ENCODE data around the gene ZDHHC14.

ZDHHC14 gene

DNA sequence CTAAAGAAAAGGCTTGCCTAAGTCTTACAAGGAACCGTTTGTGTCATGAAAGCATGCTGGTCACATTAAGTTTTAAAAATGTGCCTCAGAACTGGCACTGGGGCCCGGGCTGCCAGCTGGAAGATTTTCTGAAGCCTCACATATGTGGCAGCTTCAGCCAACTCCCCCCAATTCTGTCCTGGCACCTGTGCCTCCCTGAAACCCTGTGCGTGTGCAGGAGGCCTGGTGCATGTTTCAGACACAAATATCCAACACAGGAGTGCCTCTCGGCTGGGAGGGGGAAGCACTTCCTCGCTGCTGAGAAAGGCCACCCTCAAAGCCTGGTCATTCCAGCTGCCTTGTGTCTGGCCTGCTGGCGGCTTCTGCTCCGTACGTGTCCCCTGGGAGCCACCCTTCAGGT, 253.6 kb downstream of the ZDHHC14 start:
- DNase-seq = no peak

DNA sequence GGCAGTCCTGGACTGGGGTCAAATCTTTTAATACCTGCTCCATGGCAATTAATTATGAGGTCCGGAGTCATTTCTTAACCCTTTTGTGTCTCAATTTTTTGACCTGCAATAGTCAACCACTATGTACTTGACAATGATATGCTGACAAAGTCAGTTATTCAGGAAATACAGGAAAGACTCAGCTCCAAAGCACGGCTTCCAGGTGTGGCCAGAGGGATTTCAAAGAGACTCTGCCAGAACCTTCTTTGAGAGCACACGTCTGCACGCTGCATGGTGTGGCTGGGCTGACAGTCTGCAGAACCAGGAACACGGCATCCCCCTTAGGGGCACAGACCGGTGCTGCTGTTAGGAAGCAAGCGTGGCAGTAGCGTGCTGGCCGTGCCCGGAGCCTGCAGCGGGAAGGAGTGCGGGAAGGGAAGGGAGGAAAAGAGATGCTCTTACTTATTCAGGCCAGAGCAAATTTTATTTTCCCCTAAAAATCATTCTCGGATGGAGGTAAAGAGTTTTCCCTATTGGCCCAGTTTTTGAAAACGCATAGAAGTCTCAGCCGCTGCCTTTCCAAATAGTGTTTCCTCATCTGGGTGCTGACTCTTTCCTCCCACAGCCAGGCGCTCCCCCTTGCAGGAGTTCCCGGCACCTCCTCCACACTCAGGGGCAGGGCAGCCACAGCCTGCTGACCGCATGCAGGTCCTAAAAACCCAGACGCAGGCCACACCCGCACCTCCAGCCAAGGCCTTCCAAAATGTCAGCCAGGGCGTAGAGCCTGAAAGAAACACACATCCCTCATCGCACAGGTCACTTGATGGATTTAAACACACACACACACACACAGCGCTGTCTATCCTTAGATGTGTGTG, 254.6 kb downstream of the ZDHHC14 start:
- no peak for DNase-seq

DNA sequence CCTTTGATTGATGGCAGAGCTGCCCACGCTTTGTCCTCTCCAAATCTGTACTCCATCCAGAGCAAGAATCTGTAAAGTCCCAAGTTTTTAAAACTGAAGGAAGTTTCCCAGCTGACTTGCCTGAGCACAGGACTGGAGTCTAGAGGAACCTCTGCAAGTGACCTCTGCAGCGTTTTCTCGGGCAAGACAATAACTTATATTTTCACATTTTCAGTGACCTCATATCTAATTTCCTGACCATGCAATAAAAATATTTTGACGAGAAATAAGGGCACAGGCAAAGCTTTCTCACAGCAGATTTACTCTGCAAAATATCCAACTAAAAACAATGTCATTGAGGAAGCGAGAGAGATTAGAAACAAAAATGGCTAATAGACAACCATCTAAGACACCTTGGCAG, 256.5 kb downstream of the ZDHHC14 start:
- DNase-seq = no peak

GRCh38 chr6:157637941-157638662, 257.1 kb downstream of the ZDHHC14 start:
- DNase-seq = no peak

GRCh38 chr6:157638779-157639178, 257.8 kb downstream of the ZDHHC14 start:
- DNase-seq = no peak

- DNase-seq = no peak
Observed at GRCh38 chr6:157640746-157641451, 259.9 kb downstream of the ZDHHC14 start.

- no peak for DNase-seq
Observed at GRCh38 chr6:157641837-157642236, 260.8 kb downstream of the ZDHHC14 start.

DNA sequence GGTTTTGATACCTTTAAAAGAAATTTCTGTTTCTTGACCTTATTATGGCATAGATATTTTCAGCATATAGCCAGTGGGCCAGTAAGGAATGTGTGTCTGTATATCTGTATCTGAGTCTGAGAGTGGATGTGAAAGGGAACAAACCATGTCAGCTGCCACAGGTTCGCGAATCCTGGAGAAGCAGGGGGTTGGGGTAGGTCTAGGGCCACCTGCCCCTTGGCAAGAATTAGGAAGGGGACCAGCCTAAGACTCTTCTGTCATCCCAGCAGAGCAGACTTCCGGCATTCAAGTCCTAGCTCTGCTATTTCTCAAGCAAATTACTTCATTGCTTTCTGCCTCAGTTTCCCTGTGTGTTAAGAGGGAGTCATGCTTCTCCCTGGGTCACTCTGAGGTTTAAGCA, 261.7 kb downstream of the ZDHHC14 start:
- DNase-seq = no peak

DNA sequence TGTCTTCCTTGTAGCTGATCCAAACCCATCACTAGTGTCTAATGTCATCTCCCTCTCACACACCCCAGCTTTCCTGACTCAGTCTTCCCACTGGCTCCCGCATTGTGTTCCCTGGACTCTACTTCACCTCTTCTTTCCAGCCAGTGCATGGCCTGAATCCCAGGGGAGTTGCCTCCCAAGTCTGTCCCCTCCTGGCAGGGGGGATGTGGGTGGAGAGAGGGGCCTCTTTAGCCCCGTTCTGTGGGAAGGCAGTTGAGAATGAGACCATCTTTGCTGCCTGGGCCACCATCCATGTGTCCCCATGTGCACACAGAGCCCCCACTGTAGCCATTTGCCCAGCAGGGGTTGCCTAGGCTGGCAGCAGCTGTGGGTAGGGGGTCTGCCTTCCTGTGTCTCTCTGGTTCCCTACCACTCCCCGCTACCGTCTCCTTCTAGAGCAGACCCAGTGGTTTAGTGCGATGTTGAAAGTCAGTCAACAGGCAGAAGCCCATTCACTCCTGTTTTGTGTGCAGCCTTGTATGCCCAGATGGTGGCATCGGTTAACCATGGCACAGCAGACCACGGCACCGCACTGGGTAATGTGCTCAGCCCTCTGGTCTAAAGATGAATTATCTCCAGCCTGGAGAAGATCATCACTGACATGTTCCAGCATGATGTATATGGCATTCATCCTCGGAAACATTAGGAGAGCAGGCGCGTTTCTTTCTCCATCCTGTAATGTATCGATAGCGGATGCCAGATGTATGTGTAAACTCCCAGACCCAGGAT, 263.2 kb downstream of the ZDHHC14 start:
- DNase-seq = no peak

DNA sequence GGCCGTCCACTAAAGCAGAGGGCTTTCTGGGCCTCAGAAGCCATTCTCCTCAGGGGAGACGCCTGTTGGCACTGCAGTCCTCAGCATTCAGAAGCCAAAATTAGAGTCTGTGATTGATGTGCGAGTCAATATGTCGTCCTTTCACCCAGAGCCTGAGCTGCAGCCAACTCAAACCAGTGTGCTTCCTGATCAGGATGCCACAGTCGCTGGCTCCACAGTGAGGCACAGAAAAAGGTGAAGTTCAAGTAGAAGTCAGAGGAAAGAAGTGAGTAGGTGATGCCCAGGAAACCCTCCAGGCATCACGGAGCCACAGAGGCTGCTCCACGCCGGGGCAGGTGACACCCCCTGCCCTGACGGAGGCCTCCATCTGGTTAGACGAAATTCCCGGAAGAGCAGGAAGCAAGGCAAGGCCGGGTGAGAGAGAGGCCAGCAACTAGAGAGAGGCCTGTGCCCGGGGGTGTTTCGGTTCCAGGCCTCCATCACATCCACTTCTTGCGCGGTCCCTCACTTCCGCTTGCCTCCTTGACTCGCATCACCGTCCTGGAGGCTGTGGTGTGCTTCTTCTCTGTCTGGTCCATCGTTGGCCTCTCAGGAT, 264.3 kb downstream of the ZDHHC14 start:
- no peak for DNase-seq

DNA sequence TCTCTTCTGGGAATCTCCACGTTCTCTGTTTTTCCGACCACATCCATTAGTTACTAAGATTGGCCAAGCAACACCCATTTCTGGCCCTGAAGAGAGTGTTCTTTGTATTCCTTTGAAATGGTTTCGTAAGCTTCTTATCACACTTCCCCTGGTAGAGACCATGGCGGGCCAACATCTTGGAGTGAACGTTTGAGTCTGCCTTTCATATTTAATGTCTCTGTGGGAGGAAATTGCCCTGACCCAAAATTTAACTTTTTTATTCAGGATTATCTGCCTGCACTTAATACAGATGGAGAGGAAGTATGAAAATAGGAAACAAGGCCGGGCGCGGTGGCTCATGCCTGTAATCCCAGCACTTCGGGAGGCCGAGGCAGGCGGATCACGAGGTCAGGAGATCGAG, 265.0 kb downstream of the ZDHHC14 start:
- DNase-seq = no peak

GRCh38 chr6:157647261-157647915, 266.4 kb downstream of the ZDHHC14 start:
- no peak for DNase-seq

GRCh38 chr6:157648561-157648960, 267.6 kb downstream of the ZDHHC14 start:
- DNase-seq = no peak

DNA sequence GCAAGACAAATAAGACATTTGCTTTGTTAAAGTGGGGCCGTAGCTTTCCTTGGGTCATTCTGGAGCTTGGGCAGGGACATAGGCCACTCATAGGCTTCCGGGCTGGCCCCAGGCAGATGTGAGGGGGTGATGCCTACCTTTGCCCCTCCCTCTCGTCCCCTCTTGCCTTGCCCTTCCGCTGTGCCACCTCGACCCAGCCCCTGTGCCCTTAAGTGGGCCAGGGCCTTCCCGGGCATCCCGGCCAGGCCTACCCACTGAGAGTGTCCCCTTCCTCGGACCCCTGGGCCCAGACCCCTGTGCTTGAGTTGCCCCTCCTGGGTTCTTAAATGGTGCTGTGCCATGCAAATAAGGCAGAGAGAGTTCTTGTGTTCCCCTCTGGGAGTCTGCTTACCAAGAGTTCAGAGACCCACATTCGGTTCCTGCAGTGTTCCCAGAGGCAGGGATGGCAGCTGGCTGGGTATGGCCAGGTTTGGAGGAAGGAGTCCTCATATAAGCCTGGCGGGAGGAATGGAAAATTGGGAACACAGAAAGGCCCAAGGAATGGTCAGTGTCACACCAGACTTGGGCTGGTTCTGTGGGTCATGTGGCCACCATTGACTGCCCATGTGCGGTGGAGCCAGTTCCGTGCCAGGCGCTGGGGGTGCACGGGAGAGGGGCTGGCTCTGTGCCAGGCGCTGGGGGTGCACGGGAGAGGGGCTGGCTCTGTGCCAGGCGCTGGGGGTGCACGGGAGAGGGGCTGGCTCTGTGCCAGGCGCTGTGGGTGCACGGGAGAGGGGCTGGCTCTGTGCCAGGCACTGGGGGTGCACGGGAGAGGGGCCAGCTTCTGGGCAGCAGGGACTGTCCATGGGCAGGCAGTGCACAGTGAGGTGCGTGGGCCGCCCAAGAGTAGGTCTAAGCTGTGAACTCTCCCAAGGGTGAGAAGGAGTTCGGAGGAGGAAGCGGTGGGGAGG, 268.6 kb downstream of the ZDHHC14 start:
- no peak for DNase-seq

DNA sequence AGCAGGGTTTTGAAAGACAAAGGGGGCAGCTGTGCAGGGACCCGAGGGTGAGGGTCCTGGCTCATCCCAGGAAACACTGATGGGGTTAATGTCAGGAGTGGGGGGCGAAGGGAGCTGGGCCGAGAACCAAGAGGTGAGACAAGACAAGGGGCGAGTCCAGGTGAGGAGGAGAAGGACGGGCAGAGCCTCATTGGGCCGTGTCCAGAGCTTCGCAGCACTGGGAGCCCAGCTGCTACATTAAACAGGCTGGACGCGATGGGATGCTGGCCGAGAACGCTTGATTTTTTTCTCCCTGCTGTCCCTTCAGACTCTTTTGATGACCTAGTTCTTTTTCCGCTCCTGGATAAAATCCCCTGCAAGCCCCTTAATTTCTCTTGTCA, 269.3 kb downstream of the ZDHHC14 start:
- DNase-seq = no peak

GRCh38 chr6:157650801-157651200, 269.8 kb downstream of the ZDHHC14 start:
- no peak for DNase-seq

- no peak for DNase-seq
Observed at GRCh38 chr6:157651731-157652490, 270.9 kb downstream of the ZDHHC14 start.

- DNase-seq = no peak
Observed at GRCh38 chr6:157652601-157653363, 271.8 kb downstream of the ZDHHC14 start.

DNA sequence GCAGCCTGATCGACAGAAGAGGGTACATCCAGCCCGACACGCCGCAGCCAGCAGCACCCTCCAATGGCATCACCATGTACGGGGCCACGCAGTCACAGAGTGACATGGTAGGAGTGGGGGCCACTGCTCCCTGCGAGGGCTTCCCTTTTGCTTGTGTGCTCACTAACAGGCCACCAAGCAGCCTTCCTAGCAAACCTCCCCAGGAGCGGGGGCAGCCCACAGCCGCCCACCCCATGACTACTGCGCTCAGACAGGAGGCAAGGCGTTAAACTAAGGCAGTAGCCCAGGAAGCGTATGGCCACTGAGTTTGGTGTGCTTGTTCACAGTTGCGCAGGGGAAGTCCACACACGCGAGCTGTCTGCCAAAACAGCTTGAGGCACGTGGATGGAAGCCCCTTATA, 272.5 kb downstream of the ZDHHC14 start:
- no peak for DNase-seq

Data from GOT3 (cell line).